Measurements from ENCODE around the gene ZBTB5.

- TF ChIP-seq CTCF (IDR thresholded peaks at IDR 0.05), result no peak
- TF ChIP-seq POLR2A (IDR thresholded peaks at IDR 0.05), result no peak
Observed at GRCh38 chr9:37471942-37472684, 6.9 kb upstream of the ZBTB5 start.

All from lower leg skin (tissue), 3 donors.